WTC11 (cell line): ENCODE results near the gene ADCY5. TPM values are rescaled to one million over a fixed set of nuclear protein-coding genes. Genes with fewer than 3 reads are reported as not detected.

ENCODE experiments used
- ATAC-seq: fragments of 200-7000 bp; cut with Tn5 transposase; 2 replicates; pipeline ENCODE4 v1.10.0; 2021; ENCODE audit warnings: mild to moderate bottlenecking, moderate library complexity
- CTCF ChIA-PET: fragments of 300-600 bp; sonication (Branson Sonifier 250); formaldehyde crosslinking; loops from one replicate; lab custom pipeline; 2021; ENCODE audit warnings: antibody characterized with exemption; lab: Charles Lee
- POLR2A ChIA-PET: fragments of 350-600 bp; sonication (Branson Sonifier 250); formaldehyde crosslinking; loops from one replicate; lab custom pipeline; 2021; ENCODE audit warnings: antibody characterized with exemption; lab: Charles Lee
- DNase-seq: peaks from one replicate; pipeline ENCODE4 v3.0.0; 2021; ENCODE audit warnings: low spot score
- H3K27ac Mint-ChIP-seq: 2 replicates; pipeline ENCODE4 v1.8.0; 2021; ENCODE audit warnings: mixed read lengths
- H3K27me3 Mint-ChIP-seq: 2 replicates; pipeline ENCODE4 v1.8.0; 2021; ENCODE audit warnings: low read depth, mild to moderate bottlenecking, moderate library complexity, mixed read lengths
- H3K36me3 Mint-ChIP-seq: 2 replicates; pipeline ENCODE4 v1.8.0; 2021; ENCODE audit warnings: mixed read lengths
- H3K4me1 Mint-ChIP-seq: 2 replicates; pipeline ENCODE4 v1.8.0; 2022; ENCODE audit warnings: mixed read lengths
- H3K4me3 Mint-ChIP-seq: 2 replicates; pipeline ENCODE4 v1.8.0; 2021; ENCODE audit warnings: mild to moderate bottlenecking, moderate library complexity, mixed read lengths
- H3K9me3 Mint-ChIP-seq: 2 replicates; pipeline ENCODE4 v1.8.0; 2021; ENCODE audit warnings: mixed read lengths
- ATF1 ChIP-seq: sonication (generic); formaldehyde crosslinking; IDR thresholded peaks from 2 replicates; pipeline ENCODE4 v1.8.1; 2023; ENCODE audit warnings: mild to moderate bottlenecking, moderate library complexity, missing genetic modification reagents
- ATF3 ChIP-seq: sonication (generic); formaldehyde crosslinking; conservative IDR thresholded peaks from 2 replicates; pipeline ENCODE4 v1.8.1; 2022; ENCODE audit warnings: mild to moderate bottlenecking, missing genetic modification reagents
- CDX4 ChIP-seq: fragments of 250-450 bp; sonication (Bioruptor Pico); IDR thresholded peaks from 2 replicates; pipeline ENCODE4 v1.9.0; 2021; ENCODE audit warnings: moderate library complexity, mild to moderate bottlenecking, inconsistent platforms, borderline replicate concordance
- CREB1 ChIP-seq: sonication (generic); formaldehyde crosslinking; IDR thresholded peaks from 2 replicates; pipeline ENCODE4 v1.8.0; 2023; ENCODE audit warnings: mild to moderate bottlenecking, missing genetic modification reagents
- ESRRA ChIP-seq: sonication (generic); formaldehyde crosslinking; IDR thresholded peaks from 2 replicates; pipeline ENCODE4 v1.8.1; 2022; ENCODE audit warnings: mild to moderate bottlenecking, missing genetic modification reagents, borderline replicate concordance
- ETV6 ChIP-seq: sonication (generic); formaldehyde crosslinking; IDR thresholded peaks from 2 replicates; pipeline ENCODE4 v1.8.1; 2022; ENCODE audit warnings: mild to moderate bottlenecking, missing genetic modification reagents
- FOXP4 ChIP-seq: sonication (generic); formaldehyde crosslinking; IDR thresholded peaks from 2 replicates; pipeline ENCODE4 v1.8.0; 2022; ENCODE audit warnings: mild to moderate bottlenecking, missing genetic modification reagents
- IRF2 ChIP-seq: sonication (generic); formaldehyde crosslinking; IDR thresholded peaks from 2 replicates; pipeline ENCODE4 v1.8.0; 2022; ENCODE audit warnings: low read depth, missing genetic modification reagents, borderline replicate concordance
- JAZF1 ChIP-seq: fragments of 250-450 bp; sonication (Bioruptor Pico); IDR thresholded peaks from 2 replicates; pipeline ENCODE4 v1.9.0; 2021; ENCODE audit warnings: moderate library complexity, mild to moderate bottlenecking, inconsistent platforms
- JUN ChIP-seq: sonication (generic); formaldehyde crosslinking; IDR thresholded peaks from 2 replicates; pipeline ENCODE4 v1.8.0; 2023; ENCODE audit warnings: mild to moderate bottlenecking, missing genetic modification reagents
- KAT7 ChIP-seq: sonication (generic); formaldehyde crosslinking; IDR thresholded peaks from 2 replicates; pipeline ENCODE4 v1.8.1; 2023; ENCODE audit warnings: missing genetic modification reagents, mild to moderate bottlenecking, borderline replicate concordance
- MYBL2 ChIP-seq: sonication (generic); formaldehyde crosslinking; IDR thresholded peaks from 2 replicates; pipeline ENCODE4 v1.8.1; 2023; ENCODE audit warnings: mild to moderate bottlenecking, moderate library complexity, missing genetic modification reagents
- NFE2L1 ChIP-seq: sonication (generic); formaldehyde crosslinking; IDR thresholded peaks from 2 replicates; pipeline ENCODE4 v1.8.1; 2023; ENCODE audit warnings: missing genetic modification reagents
- NR1H2 ChIP-seq: sonication (generic); formaldehyde crosslinking; IDR thresholded peaks from 2 replicates; pipeline ENCODE4 v1.9.0; 2021; ENCODE audit warnings: mild to moderate bottlenecking, moderate library complexity, missing genetic modification reagents
- OVOL2 ChIP-seq: fragments of 250-450 bp; sonication (Bioruptor Pico); IDR thresholded peaks from 2 replicates; pipeline ENCODE4 v1.9.0; 2021; ENCODE audit warnings: mild to moderate bottlenecking, borderline replicate concordance
- SMAD3 ChIP-seq: sonication (generic); formaldehyde crosslinking; IDR thresholded peaks from 2 replicates; pipeline ENCODE4 v1.8.0; 2022; ENCODE audit warnings: missing genetic modification reagents, mild to moderate bottlenecking, borderline replicate concordance
- SOX15 ChIP-seq: fragments of 250-450 bp; sonication (Bioruptor Pico); IDR thresholded peaks from 2 replicates; pipeline ENCODE4 v1.9.0; 2021; ENCODE audit warnings: mild to moderate bottlenecking
- STAT6 ChIP-seq: sonication (generic); formaldehyde crosslinking; conservative IDR thresholded peaks from 2 replicates; pipeline ENCODE4 v1.8.1; 2023; ENCODE audit warnings: mild to moderate bottlenecking, low read depth, missing genetic modification reagents, moderate library complexity
- TEAD4 ChIP-seq: sonication (generic); formaldehyde crosslinking; IDR thresholded peaks from 2 replicates; pipeline ENCODE4 v1.8.0; 2022; ENCODE audit warnings: mild to moderate bottlenecking, missing genetic modification reagents
- USF1 ChIP-seq: sonication (generic); formaldehyde crosslinking; IDR thresholded peaks from 2 replicates; pipeline ENCODE4 v1.8.0; 2022; ENCODE audit warnings: mild to moderate bottlenecking, missing genetic modification reagents
- ZNF121 ChIP-seq: sonication (generic); formaldehyde crosslinking; IDR thresholded peaks from 2 replicates; pipeline ENCODE4 v1.8.0; 2023; ENCODE audit warnings: missing genetic modification reagents
- ZNF219 ChIP-seq: sonication (generic); formaldehyde crosslinking; IDR thresholded peaks from 2 replicates; pipeline ENCODE4 v1.8.0; 2023; ENCODE audit warnings: missing genetic modification reagents, mild to moderate bottlenecking, borderline replicate concordance
- ZNF281 ChIP-seq: sonication (generic); formaldehyde crosslinking; IDR thresholded peaks from 2 replicates; pipeline ENCODE4 v1.8.0; 2023; ENCODE audit warnings: mild to moderate bottlenecking, missing genetic modification reagents
- total RNA-seq: library from RNA; stranded (reverse); gene quantifications from 3 replicates; pipeline ENCODE4 v1.2.3, GENCODE V29; 2021

The ADCY5 gene
- total RNA-seq, 1 experiment from 2014 or later = 23.5 TPM

- Mint-ChIP-seq H3K27me3 (peaks cover 9% of the 10 kb centered on the region), H3K36me3 (no peaks in the 10 kb centered on the region), H3K9me3 (no peaks in the 10 kb centered on the region), H3K27ac (no peak overlapping the region), H3K4me3 (no peak overlapping the region), H3K4me1 (peaks cover 3% of the 10 kb centered on the region)
- no peak for ATAC-seq
- DNase-seq = no peak
- TF ChIP-seq ESRRA (no peak), SOX15 (CRISPR knock-in tag) (no peak), JAZF1 (CRISPR knock-in tag) (no peak), ZNF121 (CRISPR knock-in tag) (no peak), CDX4 (no peak), USF1 (no peak), ATF1 (no peak), STAT6 (CRISPR knock-in tag) (no peak)
- ChIA-PET CTCF (interaction anchor here (0.6 to 1.3 kb wide), 2 partner anchors 13 to 53 kb away, joined by 3 to 5 read pairs; no protein-coding TSS in a partner anchor), POLR2A (no interaction called here)
Measured at GRCh38 chr3:123394391-123395020, 54.4 kb downstream of the ADCY5 start.

GRCh38 chr3:123392871-123393620, 55.8 kb downstream of the ADCY5 start:
- no peak for TF ChIP-seq MYBL2 (CRISPR knock-in tag)
- no peak for TF ChIP-seq SMAD3
- no peak for TF ChIP-seq NR1H2 (CRISPR knock-in tag)
- TF ChIP-seq KAT7 (CRISPR knock-in tag) = no peak
- no peak for TF ChIP-seq ATF3 (CRISPR knock-in tag)
- TF ChIP-seq NFE2L1 (CRISPR knock-in tag) = no peak
- TF ChIP-seq IRF2 (CRISPR knock-in tag) = no peak
- no peak for TF ChIP-seq ETV6 (CRISPR knock-in tag)
- TF ChIP-seq OVOL2 (CRISPR knock-in tag) = no peak
- no peak for TF ChIP-seq ZNF219 (CRISPR knock-in tag)
- no peak for TF ChIP-seq CREB1 (CRISPR knock-in tag)
- TF ChIP-seq FOXP4 (CRISPR knock-in tag) = no peak
- no peak for TF ChIP-seq JUN (CRISPR knock-in tag)
- no peak for TF ChIP-seq TEAD4 (CRISPR knock-in tag)
- no peak for TF ChIP-seq ZNF281
- Mint-ChIP-seq H3K9me3 (no peaks in the 10 kb centered on the region), H3K27ac (no peak overlapping the region), H3K4me1 (peaks cover 3% of the 10 kb centered on the region), H3K4me3 (no peak overlapping the region), H3K27me3 (peaks cover 9% of the 10 kb centered on the region), H3K36me3 (no peaks in the 10 kb centered on the region)
- ATAC-seq (no peak), DNase-seq (no peak)
- CTCF ChIA-PET = interaction anchor here (1.0 to 2.0 kb wide), 2 partner anchors 18 to 78 kb away, joined by 3 to 5 read pairs; no protein-coding TSS in a partner anchor
- POLR2A ChIA-PET = no interaction called here
